HG02571 (cell line): ENCODE results near the gene TRIM27.
"Not testable (repeated sequence)": the region's sequence is repeated elsewhere in the genome, so short reads cannot be mapped to it uniquely, and the experiment has no call there.

ENCODE experiments used
- ATAC-seq: cut with Tn5 transposase; IDR thresholded peaks from one replicate; pipeline ENCODE4 v1.9.1; 2021; ENCODE audit warnings: mild to moderate bottlenecking, moderate library complexity; ENCODE audit not compliant: unreplicated experiment

TRIM27 gene

GRCh38 chr6:28865401-28866204 lies 58.2 kb downstream of the TRIM27 start:
- ATAC-seq, result no peak

- no peak for ATAC-seq
Observed at GRCh38 chr6:28864326-28864923, 59.4 kb downstream of the TRIM27 start.

GRCh38 chr6:28863604-28864325 lies 60.0 kb downstream of the TRIM27 start:
- no peak for ATAC-seq

GRCh38 chr6:28862077-28862476 lies 61.7 kb downstream of the TRIM27 start:
- no peak for ATAC-seq

GRCh38 chr6:28861339-28861738 lies 62.4 kb downstream of the TRIM27 start:
- no peak for ATAC-seq

GRCh38 chr6:28860581-28860980 lies 63.2 kb downstream of the TRIM27 start:
- no peak for ATAC-seq

- no peak for ATAC-seq
Observed at GRCh38 chr6:28858963-28859362, 64.8 kb downstream of the TRIM27 start.

- no peak for ATAC-seq
Observed at GRCh38 chr6:28856620-28857005, 67.2 kb downstream of the TRIM27 start.

GRCh38 chr6:28854405-28854804 lies 69.4 kb downstream of the TRIM27 start:
- ATAC-seq, result not testable (repeated sequence)
